OCI-LY1 (cell line): ENCODE results near the gene TSPAN4.

ENCODE experiments used
- EZH2 ChIP-seq: fragments of 200-600 bp; sonication (generic), shearing (Covaris generic); IDR thresholded peaks from 2 replicates; pipeline ENCODE4 v1.8.0; 2017; ENCODE audit warnings: borderline replicate concordance, mixed run types, mild to moderate bottlenecking, antibody characterized with exemption, low read length, moderate library complexity, mixed read lengths
- TF ChIP-seq, protein P1 (sequence below): fragments of 200-600 bp; sonication (generic), shearing (Covaris generic); IDR thresholded peaks from 2 replicates; pipeline ENCODE4 v1.5.1; 2017; ENCODE audit warnings: mild to moderate bottlenecking, antibody characterized with exemption, low read length, moderate library complexity, mixed read lengths

DNA sequence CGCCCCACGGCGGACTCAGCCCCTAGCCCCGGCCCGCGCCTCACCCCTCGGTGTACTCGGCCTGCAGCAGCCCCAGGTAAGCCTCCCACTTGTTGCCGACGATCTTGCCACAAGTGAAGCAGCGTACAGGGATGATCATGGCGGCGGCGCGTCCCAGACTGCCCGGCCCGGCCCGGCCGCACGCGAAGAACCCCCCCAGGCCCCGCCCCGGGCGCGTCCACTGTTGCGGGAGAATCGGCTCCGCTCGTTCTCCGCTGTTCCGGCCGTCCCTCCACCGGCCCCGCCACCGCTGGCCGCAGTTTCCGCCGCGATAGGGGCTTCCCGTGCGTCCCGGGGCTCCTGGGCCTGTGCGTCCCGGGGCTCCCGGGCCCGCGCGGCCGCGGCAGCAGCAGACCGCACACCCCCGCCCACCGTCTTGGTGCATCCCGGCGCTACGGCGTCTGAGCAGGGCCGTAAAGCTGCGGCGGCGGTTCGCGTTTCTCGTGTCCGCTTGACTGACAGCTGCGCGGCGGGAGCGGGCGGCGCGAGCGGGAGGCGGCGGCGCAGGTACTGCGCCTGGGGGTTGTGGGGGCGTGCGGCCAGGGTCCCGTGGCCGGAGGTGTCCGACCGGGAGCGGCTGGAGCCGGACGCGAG, at the start of gene TSPAN4, which contains the start of gene POLR2L:
- TF ChIP-seq, protein P1, sequence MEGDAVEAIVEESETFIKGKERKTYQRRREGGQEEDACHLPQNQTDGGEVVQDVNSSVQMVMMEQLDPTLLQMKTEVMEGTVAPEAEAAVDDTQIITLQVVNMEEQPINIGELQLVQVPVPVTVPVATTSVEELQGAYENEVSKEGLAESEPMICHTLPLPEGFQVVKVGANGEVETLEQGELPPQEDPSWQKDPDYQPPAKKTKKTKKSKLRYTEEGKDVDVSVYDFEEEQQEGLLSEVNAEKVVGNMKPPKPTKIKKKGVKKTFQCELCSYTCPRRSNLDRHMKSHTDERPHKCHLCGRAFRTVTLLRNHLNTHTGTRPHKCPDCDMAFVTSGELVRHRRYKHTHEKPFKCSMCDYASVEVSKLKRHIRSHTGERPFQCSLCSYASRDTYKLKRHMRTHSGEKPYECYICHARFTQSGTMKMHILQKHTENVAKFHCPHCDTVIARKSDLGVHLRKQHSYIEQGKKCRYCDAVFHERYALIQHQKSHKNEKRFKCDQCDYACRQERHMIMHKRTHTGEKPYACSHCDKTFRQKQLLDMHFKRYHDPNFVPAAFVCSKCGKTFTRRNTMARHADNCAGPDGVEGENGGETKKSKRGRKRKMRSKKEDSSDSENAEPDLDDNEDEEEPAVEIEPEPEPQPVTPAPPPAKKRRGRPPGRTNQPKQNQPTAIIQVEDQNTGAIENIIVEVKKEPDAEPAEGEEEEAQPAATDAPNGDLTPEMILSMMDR: no peak
- TF ChIP-seq EZH2: no peak
